GM18508 (cell line): ENCODE data around the gene NTN1.

ENCODE experiments used
- ATAC-seq: cut with Tn5 transposase; IDR thresholded peaks from one replicate; pipeline ENCODE4 v1.9.1; 2021; ENCODE audit warnings: moderate number of reproducible peaks; ENCODE audit not compliant: insufficient read depth, unreplicated experiment

Gene NTN1

GRCh38 chr17:9285602-9286427 is 264.5 kb downstream of the NTN1 start:
- ATAC-seq: no peak

DNA sequence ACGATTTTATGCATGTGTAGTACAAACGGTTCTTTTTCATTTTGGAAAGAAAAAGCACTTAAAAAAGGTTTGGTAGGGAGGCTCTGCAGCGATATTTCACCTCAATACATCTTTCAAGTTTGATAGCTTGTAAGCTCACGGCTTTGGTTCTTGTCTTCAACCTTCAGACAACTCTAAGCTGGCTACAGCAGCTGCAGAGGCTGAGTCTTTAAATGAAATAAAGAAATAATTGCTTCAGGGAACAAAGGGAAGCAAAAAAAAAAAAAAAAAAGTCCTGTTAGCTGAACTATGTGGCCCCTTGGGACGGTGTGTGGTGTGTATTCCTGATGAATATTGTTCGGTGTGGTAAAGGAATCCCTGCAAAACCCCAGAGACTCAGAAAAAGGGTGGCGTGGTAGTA is 265.1 kb downstream of the NTN1 start:
- ATAC-seq: no peak

DNA sequence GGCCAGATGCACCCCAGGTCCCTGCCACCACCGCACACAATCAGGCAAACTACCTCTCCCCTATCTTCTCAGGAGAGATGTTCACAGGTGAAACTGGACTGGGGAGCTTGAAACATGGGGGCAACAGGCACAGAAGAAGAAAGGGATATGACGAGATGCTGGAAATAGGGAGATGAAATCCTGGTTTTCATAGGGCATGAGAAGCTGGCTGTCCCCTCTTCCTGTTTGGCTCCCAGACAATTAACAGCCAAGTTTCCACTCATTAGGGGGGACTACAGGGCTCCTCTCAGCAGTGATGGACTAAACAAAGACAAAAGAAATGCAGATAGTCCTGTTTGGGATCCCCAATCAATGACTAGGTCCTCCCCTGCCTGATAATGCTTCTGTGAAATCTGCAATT is 266.0 kb downstream of the NTN1 start:
- ATAC-seq: no peak

DNA sequence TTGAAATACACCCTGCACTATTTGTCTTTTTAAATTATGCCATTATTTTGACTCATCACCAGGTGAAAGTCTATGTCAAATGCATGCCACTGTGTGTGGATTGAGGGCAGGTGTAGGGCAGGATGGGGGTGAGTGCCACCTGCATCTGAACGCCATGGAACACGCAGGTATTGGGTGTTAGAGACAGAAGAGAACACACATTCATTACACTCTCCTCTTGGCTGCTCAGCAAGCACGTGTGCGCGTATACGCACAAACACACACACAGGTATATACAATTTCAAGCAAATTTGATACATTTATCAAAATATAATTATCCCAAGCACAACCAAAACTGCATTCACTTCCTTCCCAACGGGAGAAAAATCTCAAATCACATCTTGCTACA is 268.9 kb downstream of the NTN1 start:
- no peak for ATAC-seq

- no peak for ATAC-seq
These were observed 270.7 kb downstream of the NTN1 start for GRCh38 chr17:9291912-9292560.

- ATAC-seq: no peak
These were observed 271.2 kb downstream of the NTN1 start for GRCh38 chr17:9292561-9292941.
